Mesenchymal stem cell (in vitro differentiated cells and primary cell): Measurements from ENCODE around the gene DYNC1I1.

Experiments
- DNase-seq: peaks from one replicate; pipeline ENCODE4 v3.0.0-alpha.2; 2013
- H2AFZ ChIP-seq: one replicate; pipeline ENCODE4 v1.6.1; 2013; ENCODE audit warnings: low read depth, mild to moderate bottlenecking, control low read depth, inconsistent platforms, low read length, moderate library complexity
- H2AK5ac ChIP-seq: 2 replicates; pipeline ENCODE4 v1.6.1; 2013; ENCODE audit warnings: low read length, moderate library complexity, mild to moderate bottlenecking, inconsistent platforms; ENCODE audit not compliant: severe bottlenecking
- H2BK120ac ChIP-seq: one replicate; pipeline ENCODE4 v1.6.1; 2013; ENCODE audit warnings: low read depth, mild to moderate bottlenecking, inconsistent platforms, low read length, moderate library complexity
- H2BK12ac ChIP-seq, 2 experiments: one replicate each; pipeline ENCODE4 v1.6.1; 2013; ENCODE audit warnings: inconsistent platforms in 2 of 2, low read length in 2 of 2, mild to moderate bottlenecking in 2 of 2, moderate library complexity in 2 of 2, control low read depth in 1 of 2
- H2BK15ac ChIP-seq: one replicate; pipeline ENCODE4 v1.6.1; 2013; ENCODE audit warnings: mild to moderate bottlenecking, low read depth, inconsistent platforms; ENCODE audit not compliant: poor library complexity, severe bottlenecking
- H2BK5ac ChIP-seq: 2 replicates; pipeline ENCODE4 v1.6.1; 2013; ENCODE audit warnings: low read depth, mild to moderate bottlenecking, low read length, control low read depth, inconsistent platforms; ENCODE audit not compliant: poor library complexity, severe bottlenecking
- H3K14ac ChIP-seq, 2 experiments: one replicate each; pipeline ENCODE4 v1.6.1; 2013; ENCODE audit warnings: inconsistent platforms in 2 of 2, low read length in 2 of 2, control low read depth in 1 of 2, mild to moderate bottlenecking in 1 of 2, moderate library complexity in 1 of 2
- H3K18ac ChIP-seq, 2 experiments: one replicate each; pipeline ENCODE4 v1.6.1; 2013; ENCODE audit warnings: inconsistent platforms in 2 of 2, low read length in 2 of 2, control low read depth in 1 of 2, low read depth in 1 of 2, mild to moderate bottlenecking in 1 of 2
- H3K23ac ChIP-seq, 2 experiments: one replicate each; pipeline ENCODE4 v1.6.1; 2013; ENCODE audit warnings: inconsistent platforms in 2 of 2, low read length in 2 of 2, mild to moderate bottlenecking in 2 of 2, moderate library complexity in 2 of 2, control low read depth in 1 of 2
- H3K27ac ChIP-seq: 2 replicates; pipeline ENCODE4 v1.5.1; 2013; ENCODE audit warnings: mild to moderate bottlenecking, moderate library complexity, low read length, control low read depth, inconsistent platforms; ENCODE audit not compliant: poor library complexity, severe bottlenecking
- H3K27me3 ChIP-seq, 2 experiments: 2 replicates each; pipeline versions ENCODE4 v1.6.1 to v1.7.0; 2013; ENCODE audit warnings: low read length in 2 of 2, mild to moderate bottlenecking in 2 of 2, moderate library complexity in 2 of 2, control low read depth in 1 of 2, inconsistent platforms in 1 of 2; ENCODE audit not compliant: control insufficient read depth in 1 of 2, insufficient read depth in 1 of 2
- H3K36me3 ChIP-seq, 2 experiments: 2 replicates each; pipeline versions ENCODE4 v1.6.1 to v1.7.0; 2013; ENCODE audit warnings: low read length in 2 of 2, control low read depth in 1 of 2, inconsistent platforms in 1 of 2, low read depth in 1 of 2, mild to moderate bottlenecking in 1 of 2; ENCODE audit not compliant: insufficient read depth in 2 of 2, control insufficient read depth in 1 of 2
- H3K4ac ChIP-seq, 2 experiments: one replicate each; pipeline ENCODE4 v1.6.1; 2013; ENCODE audit warnings: inconsistent platforms in 2 of 2, low read length in 2 of 2, mild to moderate bottlenecking in 2 of 2, moderate library complexity in 2 of 2, control low read depth in 1 of 2, low read depth in 1 of 2
- H3K4me1 ChIP-seq: 2 replicates; pipeline ENCODE4 v1.6.1; 2013; ENCODE audit warnings: low read depth, low read length, control low read depth; ENCODE audit not compliant: control insufficient read depth, insufficient read depth
- H3K4me2 ChIP-seq: 2 replicates; pipeline ENCODE4 v1.6.1; 2013; ENCODE audit warnings: low read length, mild to moderate bottlenecking, inconsistent platforms; ENCODE audit not compliant: poor library complexity, severe bottlenecking
- H3K4me3 ChIP-seq, 2 experiments: 2 replicates each; pipeline versions ENCODE4 v1.5.1 to v1.7.0; 2013; ENCODE audit warnings: low read length in 2 of 2, mild to moderate bottlenecking in 2 of 2, control low read depth in 1 of 2, low read depth in 1 of 2; ENCODE audit not compliant: insufficient read depth in 1 of 2
- H3K79me1 ChIP-seq: replicated peaks from 2 replicates; pipeline ENCODE4 v1.6.1; 2013; ENCODE audit warnings: mild to moderate bottlenecking, control low read depth, low read length, inconsistent platforms; ENCODE audit not compliant: poor library complexity, severe bottlenecking
- H3K9ac ChIP-seq: 2 replicates; pipeline ENCODE4 v1.7.0; 2013; ENCODE audit warnings: mild to moderate bottlenecking, low read length, moderate library complexity
- H3K9me3 ChIP-seq: 2 replicates; pipeline ENCODE4 v1.7.0; 2013; ENCODE audit warnings: mild to moderate bottlenecking, low read length; ENCODE audit not compliant: control insufficient read depth
- H4K8ac ChIP-seq: one replicate; pipeline ENCODE4 v1.6.1; 2013; ENCODE audit warnings: inconsistent platforms, mild to moderate bottlenecking, low read length, moderate library complexity
- H4K91ac ChIP-seq: one replicate; pipeline ENCODE4 v1.6.1; 2013; ENCODE audit warnings: mild to moderate bottlenecking, low read length, inconsistent platforms
- WGBS: methylation state at CpG from one replicate; pipeline ENCODE4 v1.1.7; 2013; ENCODE audit warnings: mixed read lengths; 5-methylcytosine and 5-hydroxymethylcytosine counted together

The DYNC1I1 gene

DNA sequence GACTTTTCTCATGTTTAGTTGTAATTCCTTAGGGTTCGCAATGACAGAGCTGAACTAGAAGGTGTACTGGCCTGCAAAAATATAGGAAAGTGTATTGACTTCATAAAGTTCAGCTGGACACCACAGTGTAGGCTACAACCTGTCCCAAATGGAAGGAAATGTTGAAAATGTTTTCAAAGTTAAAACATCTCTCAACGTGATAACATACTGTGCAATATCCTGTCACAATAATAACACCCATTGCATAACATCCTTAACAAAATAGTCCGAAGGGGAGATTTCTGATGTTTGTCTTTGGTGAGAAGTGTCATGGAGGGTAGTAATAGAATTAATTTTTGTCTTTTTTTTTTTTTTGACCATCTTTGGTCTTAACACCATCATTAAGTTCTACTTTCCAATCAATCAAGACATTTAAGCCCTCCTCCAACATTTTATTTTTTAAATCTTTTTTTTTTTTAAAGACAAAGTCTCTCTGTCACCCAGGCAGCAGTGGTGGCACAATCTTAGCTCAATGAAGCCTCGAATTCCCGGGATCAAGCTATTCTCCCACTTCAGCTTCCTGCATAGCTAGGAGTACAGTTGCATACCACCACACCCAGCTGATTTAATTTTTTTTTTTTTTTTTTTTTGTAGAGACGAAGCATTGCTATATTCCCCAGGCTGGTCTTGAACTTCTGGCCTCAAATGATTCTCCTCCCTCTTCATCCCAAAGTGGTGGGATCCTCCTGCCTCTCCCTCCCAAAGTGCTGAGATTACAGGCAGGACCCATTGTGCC lies 45.7 kb downstream of the DYNC1I1 start:
- Histone ChIP-seq H2AK5ac (no peak overlapping the region), H4K91ac (no peak overlapping the region)

GRCh38 chr7:95820778-95821177 lies 48.4 kb downstream of the DYNC1I1 start:
- H3K4me1 ChIP-seq, result peaks cover 1% of the 10 kb centered on the region
- H4K8ac ChIP-seq, result no peak overlapping the region
- no peak overlapping the region for H3K14ac ChIP-seq
- no peaks in the 10 kb centered on the region for H3K36me3 ChIP-seq
- no peak overlapping the region for H3K4me3 ChIP-seq
- no peak overlapping the region for H2BK5ac ChIP-seq
- H2BK120ac ChIP-seq, result no peak overlapping the region
- H3K27me3 ChIP-seq, result no peaks in the 10 kb centered on the region
- no peaks in the 10 kb centered on the region for H3K79me1 ChIP-seq
- H4K91ac ChIP-seq, result no peak overlapping the region
- no peaks in the 10 kb centered on the region for H3K9me3 ChIP-seq
- no peak overlapping the region for H3K4me2 ChIP-seq
- WGBS, result 77% methylated on average over 4 of the region's 7 CpGs
- H3K27ac ChIP-seq, result no peak overlapping the region
- no peak overlapping the region for H2AK5ac ChIP-seq
- no peak overlapping the region for H2BK12ac ChIP-seq
- H2AFZ ChIP-seq, result no peak overlapping the region
- no peak overlapping the region for H3K18ac ChIP-seq
- no peak for DNase-seq
- no peak overlapping the region for H3K23ac ChIP-seq
- no peak overlapping the region for H3K4ac ChIP-seq
- H3K9ac ChIP-seq, result no peak overlapping the region
- H2BK15ac ChIP-seq, result no peak overlapping the region

More for the DNA sequence above, 45.7 kb downstream of the DYNC1I1 start:
- no peaks in the 10 kb centered on the region for H3K4me1 ChIP-seq
- H3K27ac ChIP-seq, result no peak overlapping the region
- H2BK15ac ChIP-seq, result no peak overlapping the region
- no peak overlapping the region for H3K9ac ChIP-seq
- WGBS, result 88% methylated on average over 5 of the region's 6 CpGs
- H3K4me3 ChIP-seq, result no peak overlapping the region
- no peaks in the 10 kb centered on the region for H3K36me3 ChIP-seq
- H3K18ac ChIP-seq, result no peak overlapping the region
- no peak overlapping the region for H2BK5ac ChIP-seq
- no peak overlapping the region for H3K14ac ChIP-seq
- no peaks in the 10 kb centered on the region for H3K9me3 ChIP-seq
- H3K4ac ChIP-seq, result no peak overlapping the region
- H4K8ac ChIP-seq, result no peak overlapping the region
- no peak overlapping the region for H3K23ac ChIP-seq
- H2BK120ac ChIP-seq, result no peak overlapping the region
- no peaks in the 10 kb centered on the region for H3K27me3 ChIP-seq
- no peak overlapping the region for H2BK12ac ChIP-seq
- H3K79me1 ChIP-seq, result no peaks in the 10 kb centered on the region
- no peak overlapping the region for H2AFZ ChIP-seq
- DNase-seq, result no peak
- no peak overlapping the region for H3K4me2 ChIP-seq

GRCh38 chr7:95822717-95823116 lies 50.4 kb downstream of the DYNC1I1 start:
- Histone ChIP-seq H3K4me3 (no peak overlapping the region), H2BK5ac (no peak overlapping the region), H3K9ac (no peak overlapping the region), H3K14ac (no peak overlapping the region), H3K23ac (no peak overlapping the region), H3K4me1 (peaks cover 1% of the 10 kb centered on the region), H3K27ac (no peak overlapping the region), H3K4ac (no peak overlapping the region), H3K9me3 (no peaks in the 10 kb centered on the region), H3K4me2 (no peak overlapping the region), H2BK12ac (no peak overlapping the region), H4K91ac (no peak overlapping the region), H2BK15ac (no peak overlapping the region), H2AFZ (no peak overlapping the region), H3K36me3 (no peaks in the 10 kb centered on the region), H4K8ac (no peak overlapping the region), H3K79me1 (no peaks in the 10 kb centered on the region), H2AK5ac (no peak overlapping the region), H2BK120ac (no peak overlapping the region), H3K18ac (no peak overlapping the region), H3K27me3 (no peaks in the 10 kb centered on the region)
- 92% methylated on average over 2 of the region's 3 CpGs for WGBS
- DNase-seq, result no peak

DNA sequence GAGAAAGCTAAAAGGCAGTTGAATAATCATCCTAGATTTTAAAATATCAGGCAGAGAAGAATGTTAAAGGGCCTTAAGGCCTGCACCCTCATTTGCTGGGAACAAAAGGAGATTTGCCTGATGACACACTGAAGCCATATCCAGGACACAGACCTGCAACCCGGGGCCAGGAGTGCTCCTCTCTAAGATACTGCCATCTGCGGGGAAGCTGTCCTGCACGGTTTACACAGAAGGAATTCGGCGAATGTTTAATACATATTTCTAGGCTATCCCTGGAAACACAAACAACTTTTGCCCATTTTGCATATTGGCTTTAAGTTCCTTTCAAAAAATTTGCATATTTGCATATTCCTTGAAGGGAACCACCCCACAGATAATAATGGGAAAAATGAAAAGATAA lies 52.3 kb downstream of the DYNC1I1 start:
- 95% methylated on average over 5 of the region's 5 CpGs for WGBS

More for the DNA sequence above, 52.3 kb downstream of the DYNC1I1 start:
- H2BK12ac ChIP-seq, result no peak overlapping the region
- no peak overlapping the region for H4K91ac ChIP-seq
- no peak overlapping the region for H2BK5ac ChIP-seq
- no peak for DNase-seq
- H2AFZ ChIP-seq, result no peak overlapping the region
- no peak overlapping the region for H2AK5ac ChIP-seq
- H3K9ac ChIP-seq, result no peak overlapping the region
- no peak overlapping the region for H3K4ac ChIP-seq
- H3K18ac ChIP-seq, result no peak overlapping the region
- H3K4me3 ChIP-seq, result no peak overlapping the region
- no peaks in the 10 kb centered on the region for H3K27me3 ChIP-seq
- no peak overlapping the region for H3K23ac ChIP-seq
- H2BK120ac ChIP-seq, result no peak overlapping the region
- H4K8ac ChIP-seq, result no peak overlapping the region
- H3K14ac ChIP-seq, result no peak overlapping the region
- H2BK15ac ChIP-seq, result no peak overlapping the region
- no peaks in the 10 kb centered on the region for H3K79me1 ChIP-seq
- H3K27ac ChIP-seq, result no peak overlapping the region
- H3K4me1 ChIP-seq, result peaks cover 1% of the 10 kb centered on the region
- H3K4me2 ChIP-seq, result no peak overlapping the region
- H3K9me3 ChIP-seq, result no peaks in the 10 kb centered on the region
- no peaks in the 10 kb centered on the region for H3K36me3 ChIP-seq
